ENCODE measurements around the gene POU6F2.

Gene POU6F2

DNA sequence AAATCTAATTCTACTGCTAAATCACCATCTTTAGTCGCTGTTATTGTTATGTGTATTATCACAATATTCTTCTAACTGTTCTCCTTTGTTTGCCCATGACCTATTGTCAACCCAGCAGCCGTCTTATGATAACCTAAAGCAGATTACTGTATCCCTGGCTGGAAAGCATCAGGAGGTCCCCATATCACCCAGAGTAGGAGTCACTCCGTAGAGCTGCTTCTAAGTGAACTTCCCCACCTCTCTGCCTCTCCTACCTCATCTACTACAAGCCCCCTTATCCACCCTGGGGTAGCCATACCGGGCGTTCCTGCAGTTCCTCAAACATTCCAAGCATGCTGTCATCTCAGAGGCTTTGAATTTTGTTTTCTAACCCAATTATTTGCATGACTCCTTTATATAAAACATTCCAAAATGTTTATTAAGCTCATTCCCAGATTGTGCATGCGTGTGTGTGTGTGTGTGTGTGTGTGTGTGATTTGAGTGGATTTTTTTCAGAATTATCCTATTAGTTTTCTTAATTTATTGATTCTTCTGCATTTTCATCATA, 39.7 kb downstream of the POU6F2 start:
- TF ChIP-seq, protein P1, sequence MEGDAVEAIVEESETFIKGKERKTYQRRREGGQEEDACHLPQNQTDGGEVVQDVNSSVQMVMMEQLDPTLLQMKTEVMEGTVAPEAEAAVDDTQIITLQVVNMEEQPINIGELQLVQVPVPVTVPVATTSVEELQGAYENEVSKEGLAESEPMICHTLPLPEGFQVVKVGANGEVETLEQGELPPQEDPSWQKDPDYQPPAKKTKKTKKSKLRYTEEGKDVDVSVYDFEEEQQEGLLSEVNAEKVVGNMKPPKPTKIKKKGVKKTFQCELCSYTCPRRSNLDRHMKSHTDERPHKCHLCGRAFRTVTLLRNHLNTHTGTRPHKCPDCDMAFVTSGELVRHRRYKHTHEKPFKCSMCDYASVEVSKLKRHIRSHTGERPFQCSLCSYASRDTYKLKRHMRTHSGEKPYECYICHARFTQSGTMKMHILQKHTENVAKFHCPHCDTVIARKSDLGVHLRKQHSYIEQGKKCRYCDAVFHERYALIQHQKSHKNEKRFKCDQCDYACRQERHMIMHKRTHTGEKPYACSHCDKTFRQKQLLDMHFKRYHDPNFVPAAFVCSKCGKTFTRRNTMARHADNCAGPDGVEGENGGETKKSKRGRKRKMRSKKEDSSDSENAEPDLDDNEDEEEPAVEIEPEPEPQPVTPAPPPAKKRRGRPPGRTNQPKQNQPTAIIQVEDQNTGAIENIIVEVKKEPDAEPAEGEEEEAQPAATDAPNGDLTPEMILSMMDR (IDR thresholded peaks at IDR 0.05), result no peak
- no peak for TF ChIP-seq ZFX (IDR thresholded peaks at IDR 0.05; ENCODE audit: borderline replicate concordance)
- peak overlapping the region; percentile 52 for H3K27ac ChIP-seq

DNA sequence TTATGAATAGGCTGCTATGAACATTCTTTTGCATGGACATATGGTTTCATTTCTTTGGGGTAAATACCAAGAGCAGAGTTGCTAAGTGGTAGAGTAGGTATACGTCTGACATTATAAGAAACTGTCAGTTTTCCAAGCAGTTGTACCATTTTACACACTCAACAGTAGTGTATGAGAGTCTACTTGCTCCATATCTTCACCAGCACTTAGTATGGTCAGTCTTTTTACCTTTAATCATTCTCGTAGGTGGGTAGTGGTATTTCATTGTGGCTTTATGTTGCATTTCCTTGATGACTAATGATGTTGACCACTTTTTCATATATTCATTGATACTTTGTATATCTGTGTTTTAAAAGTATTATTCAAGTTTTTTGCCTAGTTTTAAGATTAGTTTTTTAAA, 45.1 kb downstream of the POU6F2 start:
- H3K27ac ChIP-seq, result no peak overlapping the region
- TF ChIP-seq ZFX (IDR thresholded peaks at IDR 0.05; ENCODE audit: borderline replicate concordance), result no peak

DNA sequence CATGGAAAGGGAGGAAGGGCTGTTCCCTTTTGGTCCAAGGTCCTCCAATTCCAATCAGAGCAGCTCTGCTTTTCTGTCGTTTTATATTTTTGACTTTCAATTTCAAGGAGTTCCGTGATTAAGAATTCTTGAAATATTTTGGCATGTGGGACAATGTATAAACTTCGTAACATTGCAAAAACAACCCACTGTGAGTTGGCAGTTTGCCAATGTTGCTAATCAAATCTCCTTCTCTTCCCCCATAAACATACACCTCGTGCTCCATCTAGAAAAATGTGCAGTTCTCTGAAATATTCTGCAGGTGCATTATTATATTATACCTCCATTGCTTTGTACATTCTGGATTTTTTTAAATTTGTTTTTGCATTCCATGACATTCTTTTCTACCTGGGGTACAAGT, 49.8 kb downstream of the POU6F2 start:
- no peak for TF ChIP-seq ZFX (IDR thresholded peaks at IDR 0.05; ENCODE audit: borderline replicate concordance)
- TF ChIP-seq, protein P1 (IDR thresholded peaks at IDR 0.05), result no peak
- H3K27ac ChIP-seq, result no peak overlapping the region

DNA sequence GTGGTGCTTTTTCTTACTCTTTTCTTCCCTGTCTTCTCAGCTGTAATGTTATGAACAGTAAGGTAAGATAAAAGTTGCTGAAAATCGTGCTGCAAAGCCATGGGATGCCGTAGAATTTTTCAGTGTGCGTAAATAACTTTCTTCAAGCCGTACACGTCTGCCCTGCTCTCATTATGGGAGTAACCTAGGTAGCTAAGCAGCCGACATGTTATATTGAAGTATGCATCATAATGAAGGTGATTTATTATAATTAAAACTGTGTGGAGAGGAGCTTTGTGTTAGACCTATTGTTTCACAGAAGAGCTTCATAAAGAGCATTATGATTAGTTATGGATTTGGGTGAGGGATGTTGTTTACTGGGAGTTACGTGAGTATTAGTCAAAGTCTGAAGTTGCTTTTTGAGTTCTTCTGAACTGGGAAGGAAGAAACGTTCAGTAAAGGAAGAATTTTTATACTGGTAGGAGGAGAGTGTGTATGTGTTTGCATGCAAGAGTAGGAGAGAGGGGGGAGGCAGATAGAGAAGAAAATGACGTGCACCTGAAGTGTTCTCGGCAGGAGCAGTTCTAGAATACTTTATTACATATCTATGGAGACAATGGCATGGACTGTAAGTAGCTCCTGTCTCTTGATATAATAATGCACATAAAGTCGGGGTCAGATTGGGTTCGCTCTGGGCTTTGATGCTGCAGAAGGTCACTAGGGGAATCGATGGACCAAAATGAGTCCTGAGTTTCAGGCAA, 56.3 kb downstream of the POU6F2 start:
- TF ChIP-seq, protein P1 (IDR thresholded peaks at IDR 0.05), result no peak
- TF ChIP-seq ZFX (IDR thresholded peaks at IDR 0.05; ENCODE audit: borderline replicate concordance), result no peak
- no peak overlapping the region for H3K27ac ChIP-seq

DNA sequence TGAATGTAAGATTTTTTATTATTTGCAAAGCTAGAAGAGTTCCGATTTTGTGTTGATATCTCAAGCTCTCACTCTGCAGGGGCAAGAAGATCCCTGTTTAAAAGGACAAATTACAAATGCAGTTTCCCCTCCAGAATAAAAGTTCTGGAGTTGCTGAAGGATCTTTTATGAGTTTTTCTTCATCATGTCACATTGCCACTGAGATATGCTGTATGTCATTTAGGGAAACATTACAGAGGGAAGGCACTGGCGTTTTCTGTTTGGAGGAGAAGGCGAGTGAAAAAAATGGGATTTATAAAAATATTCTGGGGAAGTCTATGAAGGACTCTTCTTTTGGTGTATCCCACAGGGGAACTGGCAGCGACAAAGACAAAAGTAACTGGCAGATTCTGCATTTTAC, 57.4 kb downstream of the POU6F2 start:
- TF ChIP-seq ZFX (IDR thresholded peaks at IDR 0.05; ENCODE audit: borderline replicate concordance), result no peak
- TF ChIP-seq, protein P1 (IDR thresholded peaks at IDR 0.05), result no peak
- H3K27ac ChIP-seq, result no peak overlapping the region

DNA sequence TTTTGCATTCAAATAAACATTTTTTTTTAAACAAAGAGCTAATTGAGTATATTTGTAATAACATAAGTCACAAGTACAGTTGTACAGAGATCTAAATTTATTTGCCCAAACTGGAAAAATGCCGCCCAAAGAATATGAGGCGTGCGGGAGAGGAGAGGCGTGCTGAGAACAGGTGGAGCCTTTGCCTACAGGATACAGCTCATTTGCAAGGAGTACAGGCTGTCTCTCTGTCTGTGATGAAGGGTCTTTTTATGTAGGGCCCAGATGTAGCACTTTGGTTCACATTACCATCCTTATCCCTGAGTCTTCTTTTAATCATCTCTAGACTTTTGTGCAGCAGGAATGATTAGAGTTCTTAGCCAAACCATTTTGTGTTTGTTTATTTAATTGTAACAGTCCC, 58.2 kb downstream of the POU6F2 start:
- no peak overlapping the region for H3K27ac ChIP-seq
- TF ChIP-seq, protein P1 (IDR thresholded peaks at IDR 0.05), result no peak

DNA sequence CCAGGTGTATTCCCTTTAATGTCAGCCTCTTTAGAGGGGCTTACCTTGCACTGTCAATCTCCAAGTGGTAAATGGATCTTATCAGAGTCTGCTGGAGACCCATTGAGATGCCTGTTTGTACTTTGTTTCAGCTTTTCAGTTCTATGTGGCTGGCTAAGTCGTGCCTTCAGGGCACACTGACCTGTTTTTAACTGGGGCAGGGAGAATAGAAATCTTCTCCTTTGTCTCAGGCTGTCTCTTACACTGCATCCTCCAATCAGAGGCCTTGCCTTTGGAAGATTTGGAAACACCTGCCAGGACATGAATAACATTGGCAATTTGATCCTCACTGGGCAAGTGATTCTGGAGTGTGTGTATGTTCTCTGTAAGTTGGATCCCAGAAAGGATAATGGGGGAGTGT, 65.0 kb downstream of the POU6F2 start:
- TF ChIP-seq ZFX (IDR thresholded peaks at IDR 0.05; ENCODE audit: borderline replicate concordance), result no peak
- TF ChIP-seq, protein P1 (IDR thresholded peaks at IDR 0.05), result no peak
- H3K27ac ChIP-seq, result no peak overlapping the region

Measured in 22Rv1 (cell line).